ENCODE data around the gene GALNT17.

The GALNT17 gene

GRCh38 chr7:71484380-71484779, 352.4 kb downstream of the GALNT17 start:
- H3K9me3 Mint-ChIP-seq = peaks cover 3% of the 10 kb centered on the region
- no peaks in the 10 kb centered on the region for H3K36me3 Mint-ChIP-seq (ENCODE audit: low read depth)
- no peak for TF ChIP-seq CTCF (IDR thresholded peaks at IDR 0.05)
- H3K27me3 Mint-ChIP-seq (ENCODE audit: low read depth, poor library complexity) = peaks cover 11% of the 10 kb centered on the region
- H3K27ac Mint-ChIP-seq = no peak overlapping the region
- H3K4me3 Mint-ChIP-seq = no peak overlapping the region
- H3K4me1 Mint-ChIP-seq = peaks cover 20% of the 10 kb centered on the region
- no peak for DNase-seq

- H3K4me3 Mint-ChIP-seq = no peak overlapping the region
- H3K36me3 Mint-ChIP-seq (ENCODE audit: low read depth) = no peaks in the 10 kb centered on the region
- no peak overlapping the region for H3K27ac Mint-ChIP-seq
Observed at GRCh38 chr7:71485586-71485985, 353.6 kb downstream of the GALNT17 start.

GRCh38 chr7:71486414-71486813, 354.5 kb downstream of the GALNT17 start:
- Mint-ChIP-seq H3K27me3 (ENCODE audit: low read depth, poor library complexity) (peaks cover 6% of the 10 kb centered on the region), H3K36me3 (ENCODE audit: low read depth) (no peaks in the 10 kb centered on the region), H3K4me3 (no peak overlapping the region), H3K9me3 (peaks cover 5% of the 10 kb centered on the region), H3K4me1 (peaks cover 15% of the 10 kb centered on the region), H3K27ac (no peak overlapping the region)
- TF ChIP-seq CTCF (IDR thresholded peaks at IDR 0.05) = no peak
- no peak for DNase-seq

More at GRCh38 chr7:71485586-71485985, 353.6 kb downstream of the GALNT17 start:
- Mint-ChIP-seq H3K4me1 (peaks cover 10% of the 10 kb centered on the region), H3K27me3 (ENCODE audit: low read depth, poor library complexity) (peaks cover 11% of the 10 kb centered on the region), H3K9me3 (peaks cover 5% of the 10 kb centered on the region)
- DNase-seq = no peak
- no peak for TF ChIP-seq CTCF (IDR thresholded peaks at IDR 0.05)

GRCh38 chr7:71486856-71487628, 355.1 kb downstream of the GALNT17 start:
- no peaks in the 10 kb centered on the region for H3K36me3 Mint-ChIP-seq (ENCODE audit: low read depth)
- no peak for DNase-seq
- peaks cover 11% of the 10 kb centered on the region for H3K4me1 Mint-ChIP-seq
- no peak overlapping the region for H3K4me3 Mint-ChIP-seq
- H3K9me3 Mint-ChIP-seq = peaks cover 5% of the 10 kb centered on the region
- no peak for TF ChIP-seq CTCF (IDR thresholded peaks at IDR 0.05)
- H3K27me3 Mint-ChIP-seq (ENCODE audit: low read depth, poor library complexity) = peaks cover 4% of the 10 kb centered on the region
- H3K27ac Mint-ChIP-seq = peak overlapping the region; percentile 66

GRCh38 chr7:71488308-71488707, 356.4 kb downstream of the GALNT17 start:
- TF ChIP-seq CTCF (IDR thresholded peaks at IDR 0.05) = no peak
- no peak overlapping the region for H3K4me3 Mint-ChIP-seq
- H3K36me3 Mint-ChIP-seq (ENCODE audit: low read depth) = no peaks in the 10 kb centered on the region
- peaks cover 8% of the 10 kb centered on the region for H3K27me3 Mint-ChIP-seq (ENCODE audit: low read depth, poor library complexity)
- H3K4me1 Mint-ChIP-seq = peaks cover 11% of the 10 kb centered on the region
- no peak for DNase-seq
- peaks cover 5% of the 10 kb centered on the region for H3K9me3 Mint-ChIP-seq
- H3K27ac Mint-ChIP-seq = no peak overlapping the region

DNA sequence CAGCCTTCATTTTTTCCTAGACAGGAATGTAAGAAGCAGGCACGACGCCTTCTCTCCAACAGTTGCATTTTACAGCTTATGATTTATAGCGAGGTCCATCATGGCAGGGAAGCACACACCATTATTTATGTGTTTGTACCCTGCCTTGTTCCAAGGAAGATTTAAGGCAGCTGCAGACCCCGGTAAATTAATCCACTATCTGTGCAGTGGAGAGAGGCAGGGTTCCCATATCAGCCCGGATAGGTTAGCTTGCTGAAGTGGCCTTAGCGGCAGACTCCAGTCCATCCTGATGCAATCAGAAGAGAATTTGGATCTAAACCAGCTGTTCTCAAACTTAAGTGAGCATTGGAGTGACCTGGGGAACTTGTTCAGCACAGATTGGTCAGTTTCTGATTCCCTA, 359.4 kb downstream of the GALNT17 start:
- no peak for TF ChIP-seq CTCF (IDR thresholded peaks at IDR 0.05)
- H3K27ac Mint-ChIP-seq = peak overlapping the region; percentile 16
- H3K9me3 Mint-ChIP-seq = peaks cover 5% of the 10 kb centered on the region
- peaks cover 11% of the 10 kb centered on the region for H3K4me1 Mint-ChIP-seq
- DNase-seq = no peak
- H3K36me3 Mint-ChIP-seq (ENCODE audit: low read depth) = no peaks in the 10 kb centered on the region
- no peak overlapping the region for H3K4me3 Mint-ChIP-seq
- peaks cover 8% of the 10 kb centered on the region for H3K27me3 Mint-ChIP-seq (ENCODE audit: low read depth, poor library complexity)
